B cell (primary cell): ENCODE measurements around the gene L3MBTL4. TPM values are rescaled to one million over a fixed set of nuclear protein-coding genes. Genes with fewer than 3 reads are reported as not detected.

ENCODE experiments used
- ATAC-seq: fragments of 200-7000 bp; cut with Tn5 transposase; one replicate; pipeline ENCODE4 v1.10.0; 2021; ENCODE audit warnings: low read depth, mild to moderate bottlenecking, moderate number of reproducible peaks, moderate library complexity
- CTCF ChIA-PET: fragments of 350-600 bp; sonication (Branson Sonifier 250); formaldehyde crosslinking; loops from one replicate; lab custom pipeline; 2021; ENCODE audit warnings: antibody characterized with exemption, inconsistent platforms; lab: Charles Lee
- POLR2A ChIA-PET: fragments of 350-600 bp; sonication (Branson Sonifier 250); formaldehyde crosslinking; loops from one replicate; lab custom pipeline; 2021; ENCODE audit warnings: antibody characterized with exemption; lab: Charles Lee
- DNase-seq: peaks from one replicate; pipeline ENCODE4 v3.0.0; 2013
- H2AFZ ChIP-seq: 2 replicates; pipeline ENCODE4 v1.6.1; 2012; ENCODE audit warnings: mild to moderate bottlenecking, low read depth, low read length; ENCODE audit not compliant: insufficient read depth, poor library complexity, severe bottlenecking
- H3K27ac ChIP-seq, 2 donors: 1 replicate in 1 of 2; 2 replicates in 1 of 2; pipeline ENCODE4 v1.5.1; 2012 to 2013; ENCODE audit warnings: low read length in 2 of 2, mild to moderate bottlenecking in 2 of 2, moderate library complexity in 1 of 2
- H3K27me3 ChIP-seq, 4 experiments: fragments of 200-600 bp in 1 of 4; sonication (generic) in 1 of 4; replicated peaks in 1 of 4; 1 replicate in 2 of 4; 2 replicates in 2 of 4; pipeline versions ENCODE4 v1.6.1 to v1.7.0; 2013 to 2016; ENCODE audit warnings: low read length in 3 of 4, mild to moderate bottlenecking in 2 of 4, mixed read lengths in 1 of 4, moderate library complexity in 1 of 4; ENCODE audit not compliant: insufficient read depth in 4 of 4, control insufficient read depth in 3 of 4; ENCODE audit errors: control extremely low read depth in 1 of 4
- H3K36me3 ChIP-seq, 2 experiments: replicated peaks in 1 of 2; 1 replicate in 1 of 2; 2 replicates in 1 of 2; pipeline versions ENCODE4 v1.6.1 to v1.7.1; 2013; ENCODE audit warnings: low read length in 1 of 2; ENCODE audit not compliant: insufficient read depth in 2 of 2, control insufficient read depth in 1 of 2; ENCODE audit errors: control extremely low read depth in 1 of 2, extremely low read depth in 1 of 2
- H3K4me1 ChIP-seq, 2 donors: fragments of 200-600 bp in 1 of 2; sonication (generic) in 1 of 2; 1 replicate in 1 of 2; 2 replicates in 1 of 2; pipeline versions ENCODE4 v1.5.1 to v1.6.1; 2013 to 2017; ENCODE audit warnings: low read length in 2 of 2; ENCODE audit not compliant: control insufficient read depth in 2 of 2, insufficient read depth in 2 of 2
- H3K4me2 ChIP-seq: replicated peaks from 2 replicates; pipeline ENCODE3; 2012; ENCODE audit warnings: mild to moderate bottlenecking, low read depth, low read length; ENCODE audit not compliant: poor library complexity, severe bottlenecking
- H3K4me3 ChIP-seq, 5 experiments: fragments of 200-600 bp in 1 of 5; sonication (generic) in 1 of 5; 1 replicate in 3 of 5; 2 replicates in 2 of 5; pipeline versions ENCODE4 v1.5.1 to v1.7.0; 2011 to 2016; ENCODE audit warnings: low read length in 4 of 5, mild to moderate bottlenecking in 4 of 5, low read depth in 2 of 5, control low read depth in 1 of 5, moderate library complexity in 1 of 5; ENCODE audit not compliant: insufficient read depth in 1 of 5; ENCODE audit errors: control extremely low read depth in 1 of 5, extremely low read depth in 1 of 5
- H3K79me2 ChIP-seq: fragments of 200-600 bp; sonication (generic); one replicate; pipeline ENCODE4 v1.6.0; 2016; ENCODE audit warnings: low read length; ENCODE audit not compliant: control insufficient read depth, insufficient read depth
- H3K9ac ChIP-seq: fragments of 200-600 bp; sonication (generic); 2 replicates; pipeline ENCODE4 v1.6.1; 2017; ENCODE audit warnings: mild to moderate bottlenecking, low read length, moderate library complexity
- H3K9me3 ChIP-seq, 3 donors: one replicate each; pipeline versions ENCODE4 v1.6.1 to v1.7.1; 2013; ENCODE audit warnings: low read length in 2 of 3; ENCODE audit not compliant: control insufficient read depth in 2 of 3, insufficient read depth in 1 of 3; ENCODE audit errors: control extremely low read depth in 1 of 3
- H4K20me1 ChIP-seq: 2 replicates; pipeline ENCODE4 v1.6.0; 2012; ENCODE audit warnings: mild to moderate bottlenecking, low read length; ENCODE audit not compliant: insufficient read depth, control insufficient read depth, poor library complexity, severe bottlenecking
- H3K27ac Mint-ChIP-seq: one replicate; pipeline ENCODE4 v1.8.0; 2021; ENCODE audit warnings: mixed read lengths
- H3K27me3 Mint-ChIP-seq: one replicate; pipeline ENCODE4 v1.8.0; 2021; ENCODE audit warnings: mixed read lengths
- H3K4me1 Mint-ChIP-seq: one replicate; pipeline ENCODE4 v1.8.0; 2021; ENCODE audit warnings: mixed read lengths
- H3K4me3 Mint-ChIP-seq: one replicate; pipeline ENCODE4 v1.8.0; 2021; ENCODE audit warnings: mixed read lengths
- H3K9me3 Mint-ChIP-seq: one replicate; pipeline ENCODE4 v1.8.0; 2022; ENCODE audit warnings: mixed read lengths; ENCODE audit not compliant: insufficient read depth
- CTCF ChIP-seq: fragments of 200-600 bp; IDR thresholded peaks from one replicate; pipeline ENCODE4 v1.8.0; 2022; ENCODE audit warnings: antibody characterized with exemption, mild to moderate bottlenecking
- EZH2 ChIP-seq: IDR thresholded peaks from 2 replicates; pipeline ENCODE4 v1.6.1; 2012; ENCODE audit warnings: borderline replicate concordance, low read depth, mild to moderate bottlenecking, moderate library complexity, low read length; ENCODE audit not compliant: insufficient read depth, poor library complexity, severe bottlenecking
- WGBS: methylation state at CpG from one replicate; pipeline ENCODE4 v1.1.5; 2013; ENCODE audit warnings: missing lambda C conversion rate; ENCODE audit not compliant: insufficient coverage; 5-methylcytosine and 5-hydroxymethylcytosine counted together
- intact Hi-C: fragments of 100-400 bp; cut with micrococcal nuclease; formaldehyde crosslinking; loops from one replicate; pipeline ENCODE4 v1.10.0; 2022
- polyA minus RNA-seq: library from RNA; depleted of rRNA, polyadenylated mRNA; stranded (reverse); fragments of >200 nt; gene quantifications from 2 replicates; pipeline ENCODE4 v1.2.3, GENCODE V29; 2012
- polyA plus RNA-seq: library from polyadenylated mRNA; depleted of rRNA; stranded (reverse); fragments of >200 nt; gene quantifications from 2 replicates; pipeline ENCODE4 v1.2.3, GENCODE V29; 2012
- total RNA-seq, 2 donors: library from RNA; stranded (reverse); fragments of 120-200 nt in 1 of 2; gene quantifications; 1 replicate in 1 of 2; 2 replicates in 1 of 2; pipeline versions ENCODE4 v1.2.3 to v1.2.4, GENCODE V29; 2013 to 2022

L3MBTL4 gene
- total RNA-seq (11.6 and 11.9 TPM in 2 replicates), polyA plus RNA-seq (3.0 and 6.0 TPM in 2 replicates), polyA minus RNA-seq (4.2 and 8.8 TPM in 2 replicates)
- 10.8 TPM for total RNA-seq (2013)

DNA sequence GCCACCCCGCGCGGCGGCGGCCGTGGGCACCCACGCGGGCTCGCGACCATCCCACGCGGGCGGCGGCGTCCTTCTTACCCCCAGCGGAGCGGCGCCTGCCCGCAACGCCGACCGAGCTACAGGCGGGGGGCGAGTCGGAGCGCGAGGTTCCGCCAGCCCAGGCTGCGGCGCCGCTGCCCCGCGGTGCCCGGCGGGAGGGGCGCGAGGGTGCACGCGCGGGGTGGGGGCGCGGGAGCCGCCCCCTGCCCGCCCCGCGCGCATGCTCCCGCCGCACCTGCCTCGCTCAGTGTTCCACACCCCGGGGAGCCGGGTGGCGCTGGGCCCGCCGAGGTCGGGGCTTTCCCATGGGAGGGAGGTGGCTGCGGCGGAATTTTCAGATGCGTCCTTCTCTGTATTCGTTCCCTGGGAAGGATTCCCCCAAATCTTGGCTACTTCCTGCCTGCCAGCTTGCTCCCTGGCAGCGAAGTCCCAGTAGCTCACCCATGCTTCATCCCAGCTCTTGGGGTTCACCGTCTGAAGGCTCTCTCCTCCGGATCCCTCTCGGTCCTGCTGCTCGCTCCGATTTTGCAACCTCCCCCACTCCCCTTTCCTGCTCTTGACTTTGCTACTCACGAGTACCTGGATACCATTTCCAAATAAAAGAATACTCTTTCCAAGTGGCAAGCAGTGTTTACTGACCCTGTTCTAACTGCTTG is at the start of gene L3MBTL4:
L3MBTL4 (minus strand) TSS at position 189 of the 695 bp plus-strand sequence. CDS start 103,286 bp downstream, outside the sequence.
- peak within 1 kb of the TSS; percentile 90 for H3K4me2 ChIP-seq
- Mint-ChIP-seq H3K27me3 (peaks cover 6% of the 10 kb centered on the region), H3K4me1 (peaks cover 30% of the 10 kb centered on the region), H3K9me3 (no peaks in the 10 kb centered on the region), H3K4me3 (peak within 1 kb of the TSS; percentile 86), H3K27ac (peak within 1 kb of the TSS; percentile 84)
- DNase-seq (peak; percentile 70), ATAC-seq (peak; percentile 65)
- H3K36me3 ChIP-seq: no peaks in the 10 kb centered on the region
- H2AFZ ChIP-seq: peak within 1 kb of the TSS; percentile 94
- 2% methylated on average over 67 of the region's 67 CpGs for WGBS
- H3K9me3 ChIP-seq: no peaks in the 10 kb centered on the region
- ChIA-PET CTCF (interaction anchor here (0.9 kb wide), 1 partner anchor 15 kb away, joined by 3 read pairs; no protein-coding TSS in a partner anchor), POLR2A (no interaction called here)
- TF ChIP-seq EZH2 (no peak), CTCF (no peak)
- peak within 1 kb of the TSS; percentile 53 to 81 for H3K27ac ChIP-seq
- intact Hi-C loops: loop anchor here (10.0 kb wide), 1 partner anchor 1120 kb away; the partner anchor contains the start of gene ZBTB14
- no peaks in the 10 kb centered on the region for H3K27me3 ChIP-seq
- H3K4me3 ChIP-seq: peak within 1 kb of the TSS in 4 of 5 experiments; percentile 52 to 86 (median 75)
- H4K20me1 ChIP-seq: no peaks in the 10 kb centered on the region
- H3K4me1 ChIP-seq: peaks cover 22 to 24% of the 10 kb centered on the region in 2 donors
- H3K9ac ChIP-seq: peak within 1 kb of the TSS; percentile 73
- H3K79me2 ChIP-seq: no peaks in the 10 kb centered on the region

GRCh38 chr18:6452194-6452593 is 37.5 kb upstream of the L3MBTL4 start:
- Histone ChIP-seq H3K27me3 (no peaks in the 10 kb centered on the region), H3K36me3 (no peaks in the 10 kb centered on the region), H3K4me3 (no peak overlapping the region), H3K27ac (no peak overlapping the region), H3K4me2 (no peak overlapping the region), H3K4me1 (no peaks in the 10 kb centered on the region), H2AFZ (no peak overlapping the region), H3K9ac (no peak overlapping the region), H3K79me2 (no peaks in the 10 kb centered on the region), H3K9me3 (no peaks in the 10 kb centered on the region), H4K20me1 (no peaks in the 10 kb centered on the region)
- ATAC-seq (no peak), DNase-seq (no peak)
- no peak overlapping the region for H3K27ac Mint-ChIP-seq
- POLR2A ChIA-PET: no interaction called here
- CTCF ChIA-PET: no interaction called here
- H3K9me3 Mint-ChIP-seq: no peaks in the 10 kb centered on the region
- H3K27me3 Mint-ChIP-seq: no peaks in the 10 kb centered on the region
- H3K4me3 Mint-ChIP-seq: no peak overlapping the region
- no peaks in the 10 kb centered on the region for H3K4me1 Mint-ChIP-seq
- TF ChIP-seq CTCF: no peak
- TF ChIP-seq EZH2: no peak
- intact Hi-C loops: no loop called here
